Heart right ventricle (tissue), 16 donors: ENCODE results near the gene C14orf132. TPM values are rescaled to one million over a fixed set of nuclear protein-coding genes. Genes with fewer than 3 reads are reported as not detected.

Experiments used
- ATAC-seq, 8 donors: fragments of 200-7000 bp; cut with Tn5 transposase; one replicate each; pipeline ENCODE4 v1.9.1; 2020; ENCODE audit warnings: mild to moderate bottlenecking in 8 of 8, moderate library complexity in 8 of 8, moderate number of reproducible peaks in 1 of 8
- DNase-seq, 2 donors: peaks; one replicate each; pipeline ENCODE4 v3.0.0-alpha.2; 2020
- H3K27ac ChIP-seq, 10 donors: fragments of 200-600 bp; sonication (generic) in 2 of 10; one replicate each; pipeline versions ENCODE4 v1.5.0 to v1.8.0; 2020 to 2022; ENCODE audit warnings: mild to moderate bottlenecking in 3 of 10
- H3K27me3 ChIP-seq, 7 donors: fragments of 200-600 bp; one replicate each; pipeline ENCODE4 v1.8.0; 2021 to 2022; ENCODE audit warnings: mild to moderate bottlenecking in 2 of 7
- H3K36me3 ChIP-seq, 9 donors: fragments of 200-600 bp; sonication (generic) in 1 of 9; one replicate each; pipeline versions ENCODE4 v1.5.0 to v1.8.0; 2020 to 2022; ENCODE audit warnings: mild to moderate bottlenecking in 2 of 9
- H3K4me1 ChIP-seq, 9 donors: fragments of 200-600 bp; sonication (generic) in 1 of 9; one replicate each; pipeline versions ENCODE4 v1.5.0 to v1.8.0; 2020 to 2022; ENCODE audit warnings: mild to moderate bottlenecking in 4 of 9
- H3K4me3 ChIP-seq, 10 donors: fragments of 200-600 bp; sonication (generic) in 2 of 10; one replicate each; pipeline versions ENCODE4 v1.5.0 to v1.8.0; 2020 to 2022; ENCODE audit warnings: mild to moderate bottlenecking in 7 of 10, moderate library complexity in 2 of 10
- H3K9me3 ChIP-seq, 11 donors: fragments of 200-600 bp in 10 of 11; sonication (generic) in 2 of 11; one replicate each; pipeline versions ENCODE4 v1.5.0 to v1.8.0; 2013 to 2022; ENCODE audit warnings: mild to moderate bottlenecking in 2 of 11, control low read depth in 1 of 11, moderate library complexity in 1 of 11
- WGBS, 2 donors: extraction: QIAGEN DNeasy Blood & Tissue Kit; methylation state at CpG; one replicate each; pipeline ENCODE4 v1.1.7; 2013; ENCODE audit warnings: inconsistent platforms in 1 of 2; 5-methylcytosine and 5-hydroxymethylcytosine counted together
- intact Hi-C, 10 donors: fragments of 100-400 bp; cut with DNase I; formaldehyde crosslinking; loops; one replicate each; pipeline versions ENCODE4 v1.11.1 to v1.14.2; 2022
- polyA plus RNA-seq, 2 donors: library from polyadenylated mRNA; stranded (reverse); fragments of 200-250 nt; gene quantifications; one replicate each; pipeline ENCODE4 v1.2.3, GENCODE V29; 2013
- total RNA-seq, 10 donors: library from RNA; stranded (reverse); fragmentation: NEBNext Ultra II Directional in 3 of 10; extraction: Animal tissue kit (Norgen Biotek cat#: 25700) in 3 of 10; gene quantifications; one replicate each; pipeline versions ENCODE4 v1.2.1 to v1.2.4, GENCODE V29; 2021 to 2023
- TF ChIP-seq, protein P1 (sequence below), 9 donors: fragments of 200-600 bp; sonication (generic) in 2 of 9; IDR thresholded peaks; one replicate each; pipeline versions ENCODE4 v1.5.0 to v1.8.0; 2021 to 2022; ENCODE audit warnings: antibody characterized with exemption in 9 of 9, mild to moderate bottlenecking in 5 of 9, moderate library complexity in 1 of 9
- donor health status: Arrhythmogenic right ventricular cardiomyopathy.
- donor health status: ischemic (EF 13 %, LVEDD 7.1; RV severe dilation, severe dysfunction).
- donor health status: healthy with polysubstance abuse.
- donor health status: DM: no; HTN: yes; CAD: no.
- donor health status: DM: no; HTN: no; CAD: no.
- donor health status: ischemic (EF 25% LVEDD 6.9; RV normal size, moderate dysfunction).
- donor health status: ischemic (EF 25% LVEDD 5.7; RV mildly dilated, moderate dysfunction).
- donor health status: healthy.
- donor health status: DM: yes; HTN: yes; CAD: no.
- donor health status: Ischemic cardiomyopathy.
- donor health status: ischemic (EF 35%, LVEDD 5.7; RV mildly dilated, moderate dysfunction).
- donor health status: nonischemic (EF 11% LVEDD 7.7; RV severe dilation, severe dysfunction).
- donor health status: DM: yes; HTN: yes; CAD: no.
- donor health status: PGD.
- donor health status: ischemic (EF 29% LVEDD 5.4; RV normal size, mild dysfunction).
- donor health status: nonischemic (EF 23%, LVEDD 6.1; RV moderate dilation, normal function).

C14orf132 gene
- total and polyA plus RNA-seq, 12 donors, result 0.80 to 16.2 (median 2.5) TPM

DNA sequence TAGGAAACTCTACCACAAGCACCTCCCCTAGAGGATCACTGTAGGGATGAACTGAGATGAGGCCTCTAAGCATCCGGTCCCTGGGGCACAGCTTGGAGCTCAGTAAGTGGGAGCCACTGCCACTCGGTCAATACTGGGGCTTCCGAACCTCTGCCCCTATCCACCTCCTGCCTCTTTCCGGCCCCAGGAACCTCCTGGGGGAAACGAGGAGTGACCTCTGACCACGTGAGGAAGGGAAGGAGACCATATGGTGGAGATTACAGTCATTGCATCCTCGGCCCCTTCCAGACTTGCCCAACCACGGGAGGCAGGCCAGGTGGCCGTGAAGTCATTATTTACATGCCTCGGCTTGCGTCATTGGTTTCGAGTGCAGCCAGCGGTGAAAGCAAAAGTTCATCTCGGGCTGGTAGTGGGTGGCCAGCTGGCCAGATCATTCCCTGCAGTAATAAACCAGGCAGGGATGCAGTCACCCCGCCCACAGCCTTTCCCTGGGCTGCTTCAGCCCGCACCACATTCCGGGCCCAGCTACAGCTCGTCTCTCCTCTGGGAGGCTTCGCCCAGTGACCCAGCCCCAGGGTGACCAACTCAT lies 65.4 kb downstream of the C14orf132 start:
- H3K36me3 ChIP-seq, result no peaks in the 10 kb centered on the region
- H3K4me1 ChIP-seq, result peaks cover 0 to 3% (median 0%) of the 10 kb centered on the region in 9 donors
- peaks cover 0 to 21% (median 5%) of the 10 kb centered on the region in 7 donors for H3K27me3 ChIP-seq
- ATAC-seq, result peak; percentile 48 to 85 (median 66)
- peak; percentile 47 to 62 for DNase-seq
- peaks cover 0 to 5% (median 0%) of the 10 kb centered on the region in 11 donors for H3K9me3 ChIP-seq
- intact Hi-C loops, result loop anchor here in 6 of 10 donors (5.0 to 10.0 kb wide), 3 partner anchors 168 to 320 kb away; no protein-coding TSS in a partner anchor
- H3K4me3 ChIP-seq, result no peak overlapping the region
- peak overlapping the region in 3 of 10 donors; percentile 0 to 47 (median 27) for H3K27ac ChIP-seq
- TF ChIP-seq, protein P1, sequence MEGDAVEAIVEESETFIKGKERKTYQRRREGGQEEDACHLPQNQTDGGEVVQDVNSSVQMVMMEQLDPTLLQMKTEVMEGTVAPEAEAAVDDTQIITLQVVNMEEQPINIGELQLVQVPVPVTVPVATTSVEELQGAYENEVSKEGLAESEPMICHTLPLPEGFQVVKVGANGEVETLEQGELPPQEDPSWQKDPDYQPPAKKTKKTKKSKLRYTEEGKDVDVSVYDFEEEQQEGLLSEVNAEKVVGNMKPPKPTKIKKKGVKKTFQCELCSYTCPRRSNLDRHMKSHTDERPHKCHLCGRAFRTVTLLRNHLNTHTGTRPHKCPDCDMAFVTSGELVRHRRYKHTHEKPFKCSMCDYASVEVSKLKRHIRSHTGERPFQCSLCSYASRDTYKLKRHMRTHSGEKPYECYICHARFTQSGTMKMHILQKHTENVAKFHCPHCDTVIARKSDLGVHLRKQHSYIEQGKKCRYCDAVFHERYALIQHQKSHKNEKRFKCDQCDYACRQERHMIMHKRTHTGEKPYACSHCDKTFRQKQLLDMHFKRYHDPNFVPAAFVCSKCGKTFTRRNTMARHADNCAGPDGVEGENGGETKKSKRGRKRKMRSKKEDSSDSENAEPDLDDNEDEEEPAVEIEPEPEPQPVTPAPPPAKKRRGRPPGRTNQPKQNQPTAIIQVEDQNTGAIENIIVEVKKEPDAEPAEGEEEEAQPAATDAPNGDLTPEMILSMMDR (IDR thresholded peaks at IDR 0.05), result no peak
- 61 to 65% methylated on average over 19 of the region's 19 CpGs for WGBS, 2 donors

GRCh38 chr14:96105089-96105925 lies 66.1 kb downstream of the C14orf132 start:
- TF ChIP-seq, protein P1 (IDR thresholded peaks at IDR 0.05), result no peak
- ATAC-seq, result peak in 1 of 8 donors; percentile 27
- intact Hi-C loops, result loop anchor here in 3 of 10 donors (10.0 kb wide), 1 partner anchor 319 kb away; no protein-coding TSS in a partner anchor
- H3K9me3 ChIP-seq, result peaks cover 0 to 5% (median 0%) of the 10 kb centered on the region in 11 donors
- H3K36me3 ChIP-seq, result no peaks in the 10 kb centered on the region
- peaks cover 0 to 21% (median 5%) of the 10 kb centered on the region in 7 donors for H3K27me3 ChIP-seq
- 78 to 80% methylated on average over 16 of the region's 16 CpGs for WGBS, 2 donors
- H3K27ac ChIP-seq, result peak overlapping the region in 2 of 10 donors; percentile 0 to 27
- H3K4me3 ChIP-seq, result no peak overlapping the region
- no peak for DNase-seq
- peaks cover 0 to 3% (median 0%) of the 10 kb centered on the region in 9 donors for H3K4me1 ChIP-seq

DNA sequence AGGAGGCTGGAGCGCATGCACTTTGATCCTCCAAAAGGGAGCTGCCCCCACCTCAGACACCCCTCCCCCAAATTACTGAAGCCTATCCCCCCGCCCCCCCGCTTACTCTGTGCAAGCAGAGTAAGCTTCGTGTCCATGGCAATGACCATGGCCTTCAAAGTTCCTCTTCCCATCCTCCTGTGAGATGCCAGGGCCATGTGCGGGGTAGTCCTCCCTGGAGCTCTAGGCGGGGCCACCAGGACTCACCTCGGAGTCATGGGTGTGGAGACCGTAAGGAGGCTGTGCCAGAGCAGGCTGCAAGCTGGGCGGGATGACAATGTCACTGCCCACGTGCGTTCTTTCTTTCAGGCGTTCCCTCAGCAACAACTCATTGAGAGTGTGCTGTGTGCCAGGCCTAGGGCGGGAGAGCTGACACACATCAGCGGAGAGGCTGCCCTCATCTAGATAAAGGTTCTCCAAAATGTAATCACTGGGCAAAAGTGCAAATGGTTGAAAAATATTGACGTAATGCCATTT lies 66.8 kb downstream of the C14orf132 start:
- H3K4me3 ChIP-seq, result no peak overlapping the region
- peak in 1 of 8 donors; percentile 23 for ATAC-seq
- H3K9me3 ChIP-seq, result peaks cover 0 to 5% (median 0%) of the 10 kb centered on the region in 11 donors
- TF ChIP-seq, protein P1 (IDR thresholded peaks at IDR 0.05), result no peak
- DNase-seq, result no peak
- intact Hi-C loops, result loop anchor here in 3 of 10 donors (10.0 kb wide), 1 partner anchor 319 kb away; no protein-coding TSS in a partner anchor
- H3K27ac ChIP-seq, result no peak overlapping the region
- H3K4me1 ChIP-seq, result no peaks in the 10 kb centered on the region
- 81 to 82% methylated on average over 15 of the region's 15 CpGs for WGBS, 2 donors
- H3K27me3 ChIP-seq, result peaks cover 0 to 21% (median 5%) of the 10 kb centered on the region in 7 donors
- H3K36me3 ChIP-seq, result no peaks in the 10 kb centered on the region

DNA sequence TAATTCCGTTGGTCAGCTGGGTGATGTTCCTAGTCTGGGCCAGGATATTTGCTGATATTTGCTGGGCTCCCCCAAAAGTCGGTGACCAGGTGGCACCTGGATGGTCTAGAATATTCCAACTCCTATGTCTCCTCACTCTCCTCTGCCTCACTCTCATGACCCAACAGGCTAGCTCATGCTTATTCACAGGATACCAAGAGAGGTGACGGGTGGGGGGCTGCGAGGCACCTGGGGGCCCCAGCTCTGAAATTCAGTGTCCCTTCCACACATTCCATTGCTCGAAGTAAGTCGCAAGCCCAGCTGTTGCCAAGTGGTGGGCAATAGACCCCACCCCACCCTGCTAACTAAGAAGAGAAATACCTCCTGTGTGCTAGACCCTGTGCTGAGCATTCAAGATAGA lies 67.7 kb downstream of the C14orf132 start:
- no peak for DNase-seq
- H3K9me3 ChIP-seq, result peaks cover 0 to 5% (median 0%) of the 10 kb centered on the region in 11 donors
- ATAC-seq, result no peak
- no peaks in the 10 kb centered on the region for H3K4me1 ChIP-seq
- 84 to 89% methylated on average over 6 of the region's 6 CpGs for WGBS, 2 donors
- no peaks in the 10 kb centered on the region for H3K36me3 ChIP-seq
- no peak overlapping the region for H3K27ac ChIP-seq
- no peak overlapping the region for H3K4me3 ChIP-seq
- H3K27me3 ChIP-seq, result peaks cover 0 to 21% (median 5%) of the 10 kb centered on the region in 7 donors
- intact Hi-C loops, result loop anchor here in 3 of 10 donors (10.0 kb wide), 1 partner anchor 318 kb away; no protein-coding TSS in a partner anchor
- TF ChIP-seq, protein P1 (IDR thresholded peaks at IDR 0.05), result no peak
